ENCODE measurements around the gene RBM33.
A peak's percentile ranks its signal among the peaks of the same experiment; 100 is the strongest.

The RBM33 gene

DNA sequence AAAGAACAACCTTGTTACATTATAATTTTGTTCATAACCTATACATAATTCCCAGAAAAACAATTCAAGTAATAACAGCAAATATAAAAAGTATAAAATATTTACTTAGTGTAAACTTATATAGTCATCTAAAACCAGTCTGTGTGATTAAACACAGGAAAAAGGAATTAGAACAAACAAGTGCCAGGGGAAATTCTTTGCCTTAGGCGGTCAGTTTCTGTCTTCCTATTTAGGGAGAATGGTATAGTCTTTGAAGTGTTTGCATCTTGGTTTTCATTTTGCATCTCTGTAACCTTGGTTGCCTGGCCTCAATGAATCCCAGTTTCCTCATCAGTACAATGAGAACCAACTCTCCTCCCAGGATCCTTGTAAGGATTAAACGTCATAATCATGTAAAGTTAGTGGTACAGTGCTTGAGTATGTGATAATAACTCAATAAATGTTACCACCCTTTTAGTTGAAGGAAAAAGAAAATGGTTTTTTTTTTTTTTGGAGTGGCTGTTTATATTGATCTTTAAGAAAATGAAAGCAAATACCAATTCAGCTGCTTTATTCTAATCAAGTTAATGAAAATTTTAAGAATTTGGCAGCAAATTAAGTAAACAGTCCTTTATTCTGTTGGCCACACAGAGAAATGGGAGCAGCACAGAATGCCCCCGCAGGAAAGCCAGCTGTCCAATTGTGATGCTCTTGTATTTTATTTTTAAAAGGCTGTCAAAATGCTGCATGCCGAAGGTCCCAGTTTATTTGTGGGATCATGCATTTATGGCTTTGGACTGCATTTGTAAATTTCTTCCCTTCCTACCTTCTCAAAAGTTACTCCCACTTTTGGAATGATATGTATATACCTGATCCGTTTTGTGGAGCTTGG lies 106.0 kb downstream of the RBM33 start:
- DNase-seq (ENCODE audit: low read depth), result no peak
- no peak overlapping the region for H3K4me3 ChIP-seq (ENCODE audit: low read depth, low read length)
- TF ChIP-seq, protein P1, sequence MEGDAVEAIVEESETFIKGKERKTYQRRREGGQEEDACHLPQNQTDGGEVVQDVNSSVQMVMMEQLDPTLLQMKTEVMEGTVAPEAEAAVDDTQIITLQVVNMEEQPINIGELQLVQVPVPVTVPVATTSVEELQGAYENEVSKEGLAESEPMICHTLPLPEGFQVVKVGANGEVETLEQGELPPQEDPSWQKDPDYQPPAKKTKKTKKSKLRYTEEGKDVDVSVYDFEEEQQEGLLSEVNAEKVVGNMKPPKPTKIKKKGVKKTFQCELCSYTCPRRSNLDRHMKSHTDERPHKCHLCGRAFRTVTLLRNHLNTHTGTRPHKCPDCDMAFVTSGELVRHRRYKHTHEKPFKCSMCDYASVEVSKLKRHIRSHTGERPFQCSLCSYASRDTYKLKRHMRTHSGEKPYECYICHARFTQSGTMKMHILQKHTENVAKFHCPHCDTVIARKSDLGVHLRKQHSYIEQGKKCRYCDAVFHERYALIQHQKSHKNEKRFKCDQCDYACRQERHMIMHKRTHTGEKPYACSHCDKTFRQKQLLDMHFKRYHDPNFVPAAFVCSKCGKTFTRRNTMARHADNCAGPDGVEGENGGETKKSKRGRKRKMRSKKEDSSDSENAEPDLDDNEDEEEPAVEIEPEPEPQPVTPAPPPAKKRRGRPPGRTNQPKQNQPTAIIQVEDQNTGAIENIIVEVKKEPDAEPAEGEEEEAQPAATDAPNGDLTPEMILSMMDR (IDR thresholded peaks at IDR 0.05; ENCODE audit: low read depth, low read length, missing control alignments), result no peak

DNA sequence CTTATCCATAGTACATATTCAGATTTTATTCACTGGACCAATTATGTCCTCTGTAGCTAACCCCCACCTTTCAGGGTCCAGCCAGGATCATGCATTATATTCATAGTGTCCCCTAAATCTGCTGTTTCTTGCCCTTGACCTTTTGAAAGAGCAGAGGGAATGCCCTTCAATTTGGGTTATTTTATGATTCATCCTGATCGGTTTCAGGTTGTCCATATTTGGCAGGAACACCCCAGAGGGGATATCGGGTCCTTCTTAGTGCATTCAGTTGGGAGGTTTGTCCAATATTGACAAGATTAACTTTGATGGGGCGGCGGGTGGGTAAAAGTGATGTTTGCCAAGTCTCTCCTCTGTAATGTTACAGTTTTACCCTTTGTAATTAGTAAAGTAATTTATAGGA lies 106.9 kb downstream of the RBM33 start:
- no peak overlapping the region for H3K4me3 ChIP-seq (ENCODE audit: low read depth, low read length)
- no peak for DNase-seq (ENCODE audit: low read depth)
- TF ChIP-seq, protein P1 (IDR thresholded peaks at IDR 0.05; ENCODE audit: low read depth, low read length, missing control alignments), result no peak

DNA sequence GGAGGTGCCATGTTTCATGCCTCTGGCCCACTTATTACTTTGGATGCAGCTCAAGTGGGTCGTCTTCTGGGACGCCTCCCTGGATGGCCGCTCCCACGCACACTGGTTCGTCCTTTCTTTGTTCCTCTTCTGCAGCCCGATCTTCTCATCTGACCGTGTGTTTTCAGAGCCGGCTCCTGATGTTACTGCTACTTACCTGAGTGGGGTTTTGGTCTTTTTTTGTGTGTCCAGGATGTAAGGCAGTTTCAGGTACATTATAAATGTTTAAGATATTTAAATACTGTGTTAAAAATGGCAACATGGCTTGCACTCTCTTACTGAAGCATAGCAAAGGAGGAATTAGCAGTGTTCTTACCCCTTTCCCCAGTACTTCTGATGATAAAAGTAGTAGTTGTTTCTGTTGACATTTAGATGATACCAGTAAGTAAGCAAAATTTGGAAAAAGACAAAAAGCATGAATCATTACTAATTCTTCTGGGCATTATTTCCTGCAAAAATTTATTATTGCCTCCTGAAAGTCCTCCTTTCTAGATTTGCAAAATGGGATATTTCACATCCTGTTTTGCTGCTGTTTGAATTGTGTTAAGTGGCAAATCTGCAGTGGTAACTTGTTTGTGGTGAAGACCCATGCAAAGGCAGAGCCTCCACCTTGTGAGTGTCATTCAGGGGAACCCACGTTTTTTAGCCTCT lies 108.4 kb downstream of the RBM33 start:
- DNase-seq (ENCODE audit: low read depth), result peak; percentile 65
- TF ChIP-seq, protein P1 (IDR thresholded peaks at IDR 0.05; ENCODE audit: low read depth, low read length, missing control alignments), result no peak
- peak overlapping the region; percentile 13; the same call in 1 of the 2 replicates for H3K4me3 ChIP-seq (ENCODE audit: low read depth, low read length)

DNA sequence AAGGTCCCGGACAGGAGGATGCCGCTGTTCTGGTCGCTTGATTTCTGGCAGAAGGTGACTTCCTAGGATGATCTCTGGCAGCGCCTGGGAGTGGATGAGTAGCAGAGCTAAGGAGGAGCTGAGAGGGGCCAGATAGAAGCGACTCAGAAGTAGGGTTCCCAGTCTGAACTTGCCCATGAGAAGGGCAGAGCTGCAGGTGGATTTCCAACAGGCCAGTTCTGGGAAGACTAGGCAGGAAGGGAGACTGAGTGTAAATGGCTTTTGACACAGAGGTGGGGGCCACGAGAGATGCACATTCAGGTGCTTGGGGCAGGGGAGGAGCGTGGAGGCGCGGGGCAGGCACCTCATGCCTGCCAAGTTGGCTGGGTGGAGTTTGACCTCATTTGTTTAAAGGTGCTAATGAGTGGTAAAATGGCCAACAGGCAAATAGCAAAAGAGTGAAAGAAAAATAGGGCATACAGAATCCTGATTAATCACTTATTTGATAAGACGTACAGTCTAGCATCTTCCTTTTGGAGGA lies 109.0 kb downstream of the RBM33 start:
- no peak for DNase-seq (ENCODE audit: low read depth)
- TF ChIP-seq, protein P1 (IDR thresholded peaks at IDR 0.05; ENCODE audit: low read depth, low read length, missing control alignments), result no peak

DNA sequence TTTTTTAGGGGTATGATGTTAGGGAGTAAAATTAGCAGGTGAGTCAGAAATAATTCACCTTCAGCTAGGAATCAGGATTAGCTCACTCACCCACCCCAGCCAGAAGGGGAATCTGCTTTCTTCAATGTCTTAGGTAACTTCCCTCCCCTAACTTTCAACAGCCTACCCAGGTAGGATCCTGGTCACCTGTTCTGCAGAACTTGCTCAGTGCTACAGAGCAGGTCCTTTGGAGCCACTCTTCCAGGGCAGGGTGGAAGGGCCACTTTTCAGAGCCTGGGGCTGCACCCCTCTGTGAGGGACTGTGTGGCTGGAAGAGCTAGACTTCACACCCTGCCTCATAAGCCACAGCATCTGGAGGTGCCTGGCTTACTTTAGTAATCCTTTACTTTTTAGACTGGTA lies 109.7 kb downstream of the RBM33 start:
- H3K4me3 ChIP-seq (ENCODE audit: low read depth, low read length), result no peak overlapping the region
- TF ChIP-seq, protein P1 (IDR thresholded peaks at IDR 0.05; ENCODE audit: low read depth, low read length, missing control alignments), result no peak
- DNase-seq (ENCODE audit: low read depth), result no peak

More for the DNA sequence above, 109.0 kb downstream of the RBM33 start:
- peak overlapping the region; percentile 13 for H3K4me3 ChIP-seq (ENCODE audit: low read depth, low read length)

DNA sequence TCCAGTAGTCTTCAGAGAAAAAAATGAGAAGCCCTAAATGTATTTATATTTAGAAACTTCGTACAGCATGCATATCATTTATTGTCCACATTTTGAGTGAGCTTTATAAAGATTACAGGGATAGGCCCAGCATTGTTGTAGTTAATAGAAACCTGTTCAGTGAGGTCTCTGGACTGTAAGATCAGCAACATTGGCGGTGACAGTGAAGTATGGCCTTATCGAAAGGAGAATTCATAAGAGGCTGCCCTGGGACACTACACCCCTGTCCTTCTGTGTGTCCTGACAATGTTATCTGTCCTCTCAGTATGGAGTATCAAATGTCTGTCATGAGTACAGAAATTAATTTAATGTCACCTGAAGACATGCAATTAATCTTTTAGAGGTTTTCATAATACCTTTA lies 110.6 kb downstream of the RBM33 start:
- TF ChIP-seq, protein P1 (IDR thresholded peaks at IDR 0.05; ENCODE audit: low read depth, low read length, missing control alignments), result no peak
- H3K4me3 ChIP-seq (ENCODE audit: low read depth, low read length), result no peak overlapping the region
- DNase-seq (ENCODE audit: low read depth), result no peak

Measured in GM12864 (cell line).